Neural progenitor cell (in vitro differentiated cells): Measurements from ENCODE around the gene IQCK. TPM values are rescaled to one million over a fixed set of nuclear protein-coding genes. Genes with fewer than 3 reads are reported as not detected.

Experiments
- DNase-seq: peaks from one replicate; pipeline ENCODE4 v3.0.0-alpha.2; 2016; ENCODE audit warnings: low spot score
- H2AFZ ChIP-seq: fragments of 200-600 bp; sonication (generic); replicated peaks from 2 replicates; pipeline ENCODE4 v1.6.1; 2016; ENCODE audit warnings: antibody characterized with exemption
- H3F3A ChIP-seq: fragments of 200-600 bp; sonication (generic); 2 replicates; pipeline ENCODE4 v1.6.1; 2016; ENCODE audit warnings: antibody characterized with exemption, low read depth
- H3K27ac ChIP-seq: fragments of 200-600 bp; sonication (generic); 2 replicates; pipeline ENCODE4 v1.5.1; 2016; ENCODE audit warnings: mild to moderate bottlenecking
- H3K27me3 ChIP-seq: fragments of 200-600 bp; sonication (generic); 2 replicates; pipeline ENCODE4 v1.6.1; 2016; ENCODE audit warnings: mild to moderate bottlenecking, moderate library complexity
- H3K36me3 ChIP-seq: fragments of 200-600 bp; sonication (generic); 2 replicates; pipeline ENCODE4 v1.5.1; 2016
- H3K4me1 ChIP-seq: fragments of 200-600 bp; sonication (generic); 2 replicates; pipeline ENCODE4 v1.6.1; 2016; ENCODE audit warnings: mixed run types
- H3K4me2 ChIP-seq: fragments of 200-600 bp; sonication (generic); 2 replicates; pipeline ENCODE4 v1.6.1; 2016
- H3K4me3 ChIP-seq: fragments of 200-600 bp; sonication (generic); 2 replicates; pipeline ENCODE4 v1.5.1; 2016
- H3K79me2 ChIP-seq: fragments of 200-600 bp; sonication (generic); 2 replicates; pipeline ENCODE4 v1.6.1; 2016; ENCODE audit warnings: low read depth
- H3K9ac ChIP-seq: fragments of 200-600 bp; sonication (generic); 2 replicates; pipeline ENCODE4 v1.6.1; 2016
- H3K9me3 ChIP-seq: fragments of 200-600 bp; sonication (generic); 2 replicates; pipeline ENCODE4 v1.5.1; 2016; ENCODE audit warnings: low read depth
- H4K20me1 ChIP-seq: fragments of 200-600 bp; sonication (generic); 2 replicates; pipeline ENCODE4 v1.6.1; 2016; ENCODE audit warnings: low read depth
- H3K27ac Mint-ChIP-seq: 3 replicates; pipeline ENCODE4 v1.8.0; 2021; ENCODE audit warnings: mixed read lengths
- H3K27me3 Mint-ChIP-seq: 2 replicates; pipeline ENCODE4 v1.8.0; 2022; ENCODE audit warnings: low read depth, mild to moderate bottlenecking, inconsistent platforms, moderate library complexity, mixed read lengths; ENCODE audit not compliant: insufficient read depth
- H3K36me3 Mint-ChIP-seq: 3 replicates; pipeline ENCODE4 v1.8.0; 2021; ENCODE audit warnings: mixed read lengths
- H3K4me1 Mint-ChIP-seq: 3 replicates; pipeline ENCODE4 v1.8.0; 2021; ENCODE audit warnings: mixed read lengths
- H3K4me3 Mint-ChIP-seq: 3 replicates; pipeline ENCODE4 v1.8.0; 2021; ENCODE audit warnings: mild to moderate bottlenecking, moderate library complexity, mixed read lengths
- H3K9me3 Mint-ChIP-seq: 3 replicates; pipeline ENCODE4 v1.8.0; 2020; ENCODE audit warnings: mixed read lengths
- CTCF ChIP-seq: fragments of 200-600 bp; sonication (generic); IDR thresholded peaks from 2 replicates; pipeline ENCODE4 v1.5.1; 2017; ENCODE audit warnings: antibody characterized with exemption, mild to moderate bottlenecking
- EZH2 ChIP-seq: fragments of 200-600 bp; sonication (generic); IDR thresholded peaks from 2 replicates; pipeline ENCODE4 v1.6.1; 2017; ENCODE audit warnings: antibody characterized with exemption, mild to moderate bottlenecking, moderate library complexity
- EZH2phosphoT487 ChIP-seq: fragments of 200-600 bp; sonication (generic); IDR thresholded peaks from 2 replicates; pipeline ENCODE4 v1.6.1; 2017; ENCODE audit warnings: antibody characterized with exemption
- total RNA-seq: library from RNA; depleted of rRNA; stranded (reverse); fragments of >200 nt; gene quantifications from 2 replicates; pipeline ENCODE4 v1.2.3, GENCODE V29; 2015; ENCODE audit warnings: low replicate concordance

Gene IQCK
- total RNA-seq, 1 donor from 2014 or later, result 22.1 TPM

GRCh38 chr16:19696328-19696727 lies 21.7 kb upstream of the IQCK start:
- no peaks in the 10 kb centered on the region for H3F3A ChIP-seq
- no peaks in the 10 kb centered on the region for H3K9me3 Mint-ChIP-seq
- peaks cover 42% of the 10 kb centered on the region for H3K36me3 Mint-ChIP-seq
- no peak overlapping the region for H3K27ac ChIP-seq
- no peak overlapping the region for H3K4me2 ChIP-seq
- no peaks in the 10 kb centered on the region for H3K36me3 ChIP-seq
- no peak for DNase-seq
- no peaks in the 10 kb centered on the region for H3K27me3 Mint-ChIP-seq
- H3K4me1 ChIP-seq, result no peaks in the 10 kb centered on the region
- H3K4me3 ChIP-seq, result no peak overlapping the region
- no peak overlapping the region for H2AFZ ChIP-seq
- TF ChIP-seq CTCF, result no peak
- TF ChIP-seq EZH2, result no peak
- no peak for TF ChIP-seq EZH2phosphoT487
- H3K9ac ChIP-seq, result no peak overlapping the region
- H3K79me2 ChIP-seq, result peaks cover 6% of the 10 kb centered on the region
- no peaks in the 10 kb centered on the region for H3K9me3 ChIP-seq
- H3K27ac Mint-ChIP-seq, result no peak overlapping the region
- H3K4me1 Mint-ChIP-seq, result no peaks in the 10 kb centered on the region
- H3K27me3 ChIP-seq, result no peaks in the 10 kb centered on the region
- H3K4me3 Mint-ChIP-seq, result no peak overlapping the region
- peaks cover 4% of the 10 kb centered on the region for H4K20me1 ChIP-seq

GRCh38 chr16:19696961-19697360 lies 21.1 kb upstream of the IQCK start:
- H3K36me3 ChIP-seq, result no peaks in the 10 kb centered on the region
- no peak overlapping the region for H3K4me3 ChIP-seq
- H3K27me3 ChIP-seq, result no peaks in the 10 kb centered on the region

GRCh38 chr16:19697756-19698318 lies 20.2 kb upstream of the IQCK start:
- Mint-ChIP-seq H3K4me1 (no peaks in the 10 kb centered on the region), H3K27me3 (no peaks in the 10 kb centered on the region), H3K27ac (no peak overlapping the region), H3K4me3 (no peak overlapping the region), H3K9me3 (no peaks in the 10 kb centered on the region), H3K36me3 (peaks cover 42% of the 10 kb centered on the region)
- no peak overlapping the region for H3K4me2 ChIP-seq
- no peak overlapping the region for H3K9ac ChIP-seq
- peaks cover 4% of the 10 kb centered on the region for H4K20me1 ChIP-seq
- peaks cover 5% of the 10 kb centered on the region for H3K36me3 ChIP-seq
- no peaks in the 10 kb centered on the region for H3K9me3 ChIP-seq
- no peak overlapping the region for H3K4me3 ChIP-seq
- no peak for DNase-seq
- H2AFZ ChIP-seq, result no peak overlapping the region
- TF ChIP-seq EZH2, result no peak
- no peak for TF ChIP-seq EZH2phosphoT487
- TF ChIP-seq CTCF, result no peak
- no peaks in the 10 kb centered on the region for H3K4me1 ChIP-seq
- no peaks in the 10 kb centered on the region for H3K27me3 ChIP-seq
- peaks cover 20% of the 10 kb centered on the region for H3K79me2 ChIP-seq
- H3K27ac ChIP-seq, result no peak overlapping the region
- H3F3A ChIP-seq, result no peaks in the 10 kb centered on the region

More at GRCh38 chr16:19696961-19697360, 21.1 kb upstream of the IQCK start:
- Histone ChIP-seq H3F3A (no peaks in the 10 kb centered on the region), H3K9ac (no peak overlapping the region), H3K4me1 (no peaks in the 10 kb centered on the region), H3K79me2 (peaks cover 12% of the 10 kb centered on the region), H3K4me2 (no peak overlapping the region), H2AFZ (no peak overlapping the region), H3K27ac (no peak overlapping the region), H4K20me1 (peaks cover 4% of the 10 kb centered on the region), H3K9me3 (no peaks in the 10 kb centered on the region)
- no peaks in the 10 kb centered on the region for H3K4me1 Mint-ChIP-seq
- no peaks in the 10 kb centered on the region for H3K27me3 Mint-ChIP-seq
- peaks cover 39% of the 10 kb centered on the region for H3K36me3 Mint-ChIP-seq
- H3K9me3 Mint-ChIP-seq, result no peaks in the 10 kb centered on the region
- no peak overlapping the region for H3K4me3 Mint-ChIP-seq
- no peak for TF ChIP-seq EZH2
- TF ChIP-seq EZH2phosphoT487, result no peak
- TF ChIP-seq CTCF, result no peak
- H3K27ac Mint-ChIP-seq, result no peak overlapping the region
- DNase-seq, result no peak
